Measurements from ENCODE around the gene NBEA.

DNA sequence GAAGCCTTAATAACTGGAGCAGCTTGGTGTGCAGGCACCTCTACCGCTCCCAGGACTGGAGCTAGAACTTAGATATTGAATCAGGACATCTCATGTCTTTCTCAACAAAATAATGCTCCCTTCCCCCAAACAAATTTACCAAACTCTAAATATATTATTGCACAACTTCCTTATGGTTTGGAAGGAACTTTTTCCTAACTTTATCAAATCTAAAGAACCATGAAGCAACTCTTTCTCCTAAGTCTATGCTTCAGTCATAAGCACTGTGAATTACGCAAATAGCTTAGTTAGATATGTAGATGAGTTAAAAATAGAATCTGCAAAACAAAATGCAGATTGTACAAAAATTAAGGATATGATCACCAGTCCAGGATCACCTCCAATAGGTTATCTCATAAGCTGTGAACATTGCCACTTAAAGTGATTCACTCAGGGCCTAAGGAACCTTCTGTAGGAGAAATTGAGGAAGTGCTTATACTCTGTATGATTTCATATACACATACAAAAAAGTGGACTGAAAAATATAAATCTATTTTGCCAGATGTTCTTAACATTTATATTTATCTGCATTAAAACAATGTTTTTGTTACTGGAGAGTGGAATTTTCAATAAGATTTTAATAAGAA is 554.8 kb downstream of the NBEA start:
- TF ChIP-seq, protein P1, sequence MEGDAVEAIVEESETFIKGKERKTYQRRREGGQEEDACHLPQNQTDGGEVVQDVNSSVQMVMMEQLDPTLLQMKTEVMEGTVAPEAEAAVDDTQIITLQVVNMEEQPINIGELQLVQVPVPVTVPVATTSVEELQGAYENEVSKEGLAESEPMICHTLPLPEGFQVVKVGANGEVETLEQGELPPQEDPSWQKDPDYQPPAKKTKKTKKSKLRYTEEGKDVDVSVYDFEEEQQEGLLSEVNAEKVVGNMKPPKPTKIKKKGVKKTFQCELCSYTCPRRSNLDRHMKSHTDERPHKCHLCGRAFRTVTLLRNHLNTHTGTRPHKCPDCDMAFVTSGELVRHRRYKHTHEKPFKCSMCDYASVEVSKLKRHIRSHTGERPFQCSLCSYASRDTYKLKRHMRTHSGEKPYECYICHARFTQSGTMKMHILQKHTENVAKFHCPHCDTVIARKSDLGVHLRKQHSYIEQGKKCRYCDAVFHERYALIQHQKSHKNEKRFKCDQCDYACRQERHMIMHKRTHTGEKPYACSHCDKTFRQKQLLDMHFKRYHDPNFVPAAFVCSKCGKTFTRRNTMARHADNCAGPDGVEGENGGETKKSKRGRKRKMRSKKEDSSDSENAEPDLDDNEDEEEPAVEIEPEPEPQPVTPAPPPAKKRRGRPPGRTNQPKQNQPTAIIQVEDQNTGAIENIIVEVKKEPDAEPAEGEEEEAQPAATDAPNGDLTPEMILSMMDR (IDR thresholded peaks at IDR 0.05) = no peak
- no peak for TF ChIP-seq POLR2A (IDR thresholded peaks at IDR 0.05)

Measured in breast epithelium (tissue), 3 donors.